Karpas-422 (cell line): ENCODE data around the gene CELF2. TPM values are rescaled to one million over a fixed set of nuclear protein-coding genes. Genes with fewer than 3 reads are reported as not detected.

Source experiments
- DNase-seq: peaks from one replicate; pipeline ENCODE4 v3.0.0-alpha.2; 2015
- H2AFZ ChIP-seq: fragments of 200-600 bp; sonication (generic); 2 replicates; pipeline ENCODE4 v1.6.1; 2014; ENCODE audit warnings: antibody characterized with exemption, low read length, mixed read lengths
- H3K27ac ChIP-seq: fragments of 200-600 bp; sonication (generic); 2 replicates; pipeline ENCODE4 v1.5.1; 2014; ENCODE audit warnings: mild to moderate bottlenecking, low read length, moderate library complexity
- H3K27me3 ChIP-seq: fragments of 200-600 bp; sonication (generic); 2 replicates; pipeline ENCODE4 v1.6.1; 2014; ENCODE audit warnings: low read length, mixed read lengths
- H3K36me3 ChIP-seq: fragments of 200-600 bp; sonication (generic); 2 replicates; pipeline ENCODE4 v1.6.1; 2014; ENCODE audit warnings: low read length, mixed read lengths; ENCODE audit not compliant: insufficient read depth
- H3K4me1 ChIP-seq: fragments of 200-600 bp; sonication (generic); 2 replicates; pipeline ENCODE4 v1.6.1; 2014; ENCODE audit warnings: mild to moderate bottlenecking, low read length, mixed read lengths
- H3K4me2 ChIP-seq: fragments of 200-600 bp; sonication (generic); 2 replicates; pipeline ENCODE4 v1.6.1; 2014; ENCODE audit warnings: low read length, low read depth, mild to moderate bottlenecking; ENCODE audit not compliant: poor library complexity, severe bottlenecking
- H3K4me3 ChIP-seq: fragments of 200-600 bp; sonication (generic); 2 replicates; pipeline ENCODE4 v1.5.1; 2014; ENCODE audit warnings: mild to moderate bottlenecking, antibody characterized with exemption, low read length, mixed read lengths
- H3K79me2 ChIP-seq: fragments of 200-600 bp; sonication (generic); 2 replicates; pipeline ENCODE4 v1.6.1; 2014; ENCODE audit warnings: mild to moderate bottlenecking, low read length, mixed read lengths
- H3K9ac ChIP-seq: fragments of 200-600 bp; sonication (generic); 2 replicates; pipeline ENCODE4 v1.6.0; 2014; ENCODE audit warnings: low read length
- H3K9me2 ChIP-seq: fragments of 200-600 bp; sonication (generic), shearing (Covaris generic); replicated peaks from 2 replicates; pipeline ENCODE4 v1.6.0; 2014; ENCODE audit warnings: mild to moderate bottlenecking, low read length, moderate library complexity; ENCODE audit not compliant: insufficient read depth
- H3K9me3 ChIP-seq: fragments of 300-700, 200-600 bp; sonication (generic); 2 replicates; pipeline ENCODE4 v1.6.1; 2014; ENCODE audit warnings: low read length, mixed read lengths
- H4K20me1 ChIP-seq: fragments of 200-600 bp; sonication (generic); 2 replicates; pipeline ENCODE4 v1.6.1; 2014; ENCODE audit warnings: mild to moderate bottlenecking, antibody characterized with exemption, low read length, low read depth; ENCODE audit not compliant: insufficient read depth
- total RNA-seq: library from RNA; depleted of rRNA; stranded (reverse); fragments of >200 nt; shearing (Covaris generic); gene quantifications from 2 replicates; pipeline ENCODE4 v1.2.3, GENCODE V29; 2014; ENCODE audit warnings: low replicate concordance

Gene CELF2
- total RNA-seq, 1 experiment from 2014 or later = 2.3 TPM

GRCh38 chr10:11301571-11302111 is 284.0 kb downstream of the CELF2 start:
- H3K4me2 ChIP-seq = no peak overlapping the region
- H3K9me3 ChIP-seq = no peaks in the 10 kb centered on the region
- no peak overlapping the region for H3K27ac ChIP-seq
- H3K36me3 ChIP-seq = no peaks in the 10 kb centered on the region
- H3K9ac ChIP-seq = no peak overlapping the region
- H3K4me1 ChIP-seq = no peaks in the 10 kb centered on the region
- no peaks in the 10 kb centered on the region for H3K27me3 ChIP-seq
- no peak overlapping the region for H3K4me3 ChIP-seq
- H4K20me1 ChIP-seq = no peaks in the 10 kb centered on the region
- no peak overlapping the region for H2AFZ ChIP-seq
- no peaks in the 10 kb centered on the region for H3K79me2 ChIP-seq
- H3K9me2 ChIP-seq = no peaks in the 10 kb centered on the region
- DNase-seq = no peak

GRCh38 chr10:11302181-11302580 is 284.5 kb downstream of the CELF2 start:
- no peak for DNase-seq
- Histone ChIP-seq H3K9ac (no peak overlapping the region), H3K4me3 (no peak overlapping the region), H3K4me1 (no peaks in the 10 kb centered on the region), H3K79me2 (no peaks in the 10 kb centered on the region), H3K9me2 (no peaks in the 10 kb centered on the region), H2AFZ (no peak overlapping the region), H4K20me1 (no peaks in the 10 kb centered on the region), H3K9me3 (no peaks in the 10 kb centered on the region), H3K36me3 (no peaks in the 10 kb centered on the region), H3K27me3 (no peaks in the 10 kb centered on the region), H3K4me2 (no peak overlapping the region), H3K27ac (no peak overlapping the region)

- Histone ChIP-seq H3K79me2 (no peaks in the 10 kb centered on the region), H3K4me1 (no peaks in the 10 kb centered on the region), H2AFZ (no peak overlapping the region), H3K27ac (no peak overlapping the region), H3K27me3 (no peaks in the 10 kb centered on the region), H4K20me1 (no peaks in the 10 kb centered on the region), H3K9me3 (no peaks in the 10 kb centered on the region), H3K4me3 (no peak overlapping the region), H3K36me3 (no peaks in the 10 kb centered on the region), H3K4me2 (no peak overlapping the region), H3K9ac (no peak overlapping the region), H3K9me2 (no peaks in the 10 kb centered on the region)
- no peak for DNase-seq
These were observed 285.9 kb downstream of the CELF2 start for GRCh38 chr10:11303361-11304170.

- Histone ChIP-seq H3K36me3 (no peaks in the 10 kb centered on the region), H2AFZ (no peak overlapping the region), H3K4me2 (no peak overlapping the region), H3K79me2 (no peaks in the 10 kb centered on the region), H3K9ac (no peak overlapping the region), H3K4me3 (no peak overlapping the region), H4K20me1 (no peaks in the 10 kb centered on the region), H3K27me3 (no peaks in the 10 kb centered on the region), H3K27ac (no peak overlapping the region), H3K9me2 (no peaks in the 10 kb centered on the region), H3K9me3 (no peaks in the 10 kb centered on the region), H3K4me1 (no peaks in the 10 kb centered on the region)
- no peak for DNase-seq
These were observed 287.4 kb downstream of the CELF2 start for GRCh38 chr10:11304906-11305585.

- Histone ChIP-seq H3K9me3 (no peaks in the 10 kb centered on the region), H3K9ac (no peak overlapping the region), H3K4me3 (no peak overlapping the region), H4K20me1 (no peaks in the 10 kb centered on the region), H3K27ac (no peak overlapping the region), H2AFZ (no peak overlapping the region), H3K27me3 (no peaks in the 10 kb centered on the region), H3K9me2 (no peaks in the 10 kb centered on the region), H3K4me2 (no peak overlapping the region), H3K4me1 (no peaks in the 10 kb centered on the region), H3K79me2 (no peaks in the 10 kb centered on the region), H3K36me3 (no peaks in the 10 kb centered on the region)
- no peak for DNase-seq
These were observed 288.3 kb downstream of the CELF2 start for GRCh38 chr10:11305825-11306593.

GRCh38 chr10:11307004-11307403 is 289.3 kb downstream of the CELF2 start:
- no peak overlapping the region for H2AFZ ChIP-seq
- H3K4me1 ChIP-seq = no peaks in the 10 kb centered on the region
- no peak overlapping the region for H3K4me2 ChIP-seq
- no peaks in the 10 kb centered on the region for H3K27me3 ChIP-seq
- H3K36me3 ChIP-seq = no peaks in the 10 kb centered on the region
- no peak overlapping the region for H3K9ac ChIP-seq
- no peak overlapping the region for H3K27ac ChIP-seq
- no peaks in the 10 kb centered on the region for H3K9me2 ChIP-seq
- no peaks in the 10 kb centered on the region for H4K20me1 ChIP-seq
- no peaks in the 10 kb centered on the region for H3K79me2 ChIP-seq
- H3K9me3 ChIP-seq = no peaks in the 10 kb centered on the region
- DNase-seq = no peak
- no peak overlapping the region for H3K4me3 ChIP-seq

GRCh38 chr10:11307937-11308336 is 290.3 kb downstream of the CELF2 start:
- H2AFZ ChIP-seq = no peak overlapping the region
- H3K4me2 ChIP-seq = no peak overlapping the region
- no peak overlapping the region for H3K4me3 ChIP-seq
- no peaks in the 10 kb centered on the region for H3K36me3 ChIP-seq
- H3K79me2 ChIP-seq = no peaks in the 10 kb centered on the region
- H3K9me2 ChIP-seq = no peaks in the 10 kb centered on the region
- H3K27ac ChIP-seq = no peak overlapping the region
- H3K27me3 ChIP-seq = no peaks in the 10 kb centered on the region
- no peaks in the 10 kb centered on the region for H4K20me1 ChIP-seq
- DNase-seq = no peak
- H3K9me3 ChIP-seq = no peaks in the 10 kb centered on the region
- H3K9ac ChIP-seq = no peak overlapping the region
- no peaks in the 10 kb centered on the region for H3K4me1 ChIP-seq

GRCh38 chr10:11311027-11311426 is 293.4 kb downstream of the CELF2 start:
- Histone ChIP-seq H3K9me3 (no peaks in the 10 kb centered on the region), H3K27ac (no peak overlapping the region), H4K20me1 (no peaks in the 10 kb centered on the region), H3K4me3 (no peak overlapping the region), H3K4me2 (no peak overlapping the region), H3K9me2 (no peaks in the 10 kb centered on the region), H3K27me3 (no peaks in the 10 kb centered on the region), H3K79me2 (no peaks in the 10 kb centered on the region), H3K9ac (no peak overlapping the region), H3K4me1 (no peaks in the 10 kb centered on the region), H2AFZ (no peak overlapping the region), H3K36me3 (no peaks in the 10 kb centered on the region)
- no peak for DNase-seq
